ENCODE measurements around the gene PARP12.

GRCh38 chr7:139994356-139994755, 68.4 kb downstream of the PARP12 start:
- TF ChIP-seq CTCF (IDR thresholded peaks at IDR 0.05; ENCODE audit: low read depth, low read length, poor library complexity, severe bottlenecking) = no peak
- no peak for TF ChIP-seq EZH2phosphoT487 (IDR thresholded peaks at IDR 0.05; ENCODE audit: borderline replicate concordance, low read length)

Data from DOHH2 (cell line).